ENCODE data around the gene RNF123.

The RNF123 gene

GRCh38 chr3:49725906-49726681 is 36.7 kb downstream of the RNF123 start:
- Histone ChIP-seq H3K9ac (ENCODE audit: low read depth, low read length) (no peak overlapping the region), H3K27me3 (ENCODE audit: control insufficient read depth, insufficient read depth, low read length) (no peaks in the 10 kb centered on the region), H3K4me2 (ENCODE audit: low read length) (no peak overlapping the region), H3K4me1 (ENCODE audit: control insufficient read depth, insufficient read depth, low read length) (peaks cover 19% of the 10 kb centered on the region), H3K4me3 (ENCODE audit: low read length) (no peak overlapping the region), H3K36me3 (ENCODE audit: insufficient read depth, low read length) (peaks cover 58% of the 10 kb centered on the region), H3K9me3 (replicated peaks; ENCODE audit: low read length) (no peaks in the 10 kb centered on the region)

GRCh38 chr3:49727154-49727923 is 38.0 kb downstream of the RNF123 start:
- Histone ChIP-seq H3K4me2 (ENCODE audit: low read length) (no peak overlapping the region), H3K9me3 (replicated peaks; ENCODE audit: low read length) (no peaks in the 10 kb centered on the region), H3K4me3 (ENCODE audit: low read length) (no peak overlapping the region), H3K27me3 (ENCODE audit: control insufficient read depth, insufficient read depth, low read length) (no peaks in the 10 kb centered on the region), H3K36me3 (ENCODE audit: insufficient read depth, low read length) (peaks cover 56% of the 10 kb centered on the region), H3K9ac (ENCODE audit: low read depth, low read length) (no peak overlapping the region), H3K4me1 (ENCODE audit: control insufficient read depth, insufficient read depth, low read length) (peaks cover 18% of the 10 kb centered on the region)

DNA sequence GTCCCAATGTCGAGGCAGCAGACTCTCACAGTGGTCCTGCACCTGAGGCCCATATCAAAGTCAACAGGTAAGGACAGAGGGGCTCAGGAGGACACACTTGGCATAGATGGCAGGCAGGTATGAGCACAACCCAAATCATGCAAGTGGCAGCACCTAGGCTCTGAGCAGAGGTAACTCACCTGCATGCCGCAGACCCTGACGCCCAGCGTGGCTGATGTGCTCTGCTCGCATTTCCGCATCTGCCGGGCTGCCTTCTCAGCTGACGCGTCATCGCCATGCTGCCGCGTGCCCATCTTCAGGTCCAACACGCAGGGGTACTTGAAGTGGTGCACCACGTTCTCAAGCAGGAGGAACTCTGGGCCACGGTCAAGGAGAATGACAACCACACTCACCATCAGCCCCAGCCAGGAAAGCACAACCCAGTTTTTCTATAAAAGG is 38.6 kb downstream of the RNF123 start:
- no peak overlapping the region for H3K4me3 ChIP-seq (ENCODE audit: low read length)
- H3K36me3 ChIP-seq (ENCODE audit: insufficient read depth, low read length): peaks cover 56% of the 10 kb centered on the region
- H3K9me3 ChIP-seq (replicated peaks; ENCODE audit: low read length): no peaks in the 10 kb centered on the region
- H3K9ac ChIP-seq (ENCODE audit: low read depth, low read length): no peak overlapping the region
- no peak overlapping the region for H3K4me2 ChIP-seq (ENCODE audit: low read length)
- no peaks in the 10 kb centered on the region for H3K27me3 ChIP-seq (ENCODE audit: control insufficient read depth, insufficient read depth, low read length)
- peaks cover 12% of the 10 kb centered on the region for H3K4me1 ChIP-seq (ENCODE audit: control insufficient read depth, insufficient read depth, low read length)

DNA sequence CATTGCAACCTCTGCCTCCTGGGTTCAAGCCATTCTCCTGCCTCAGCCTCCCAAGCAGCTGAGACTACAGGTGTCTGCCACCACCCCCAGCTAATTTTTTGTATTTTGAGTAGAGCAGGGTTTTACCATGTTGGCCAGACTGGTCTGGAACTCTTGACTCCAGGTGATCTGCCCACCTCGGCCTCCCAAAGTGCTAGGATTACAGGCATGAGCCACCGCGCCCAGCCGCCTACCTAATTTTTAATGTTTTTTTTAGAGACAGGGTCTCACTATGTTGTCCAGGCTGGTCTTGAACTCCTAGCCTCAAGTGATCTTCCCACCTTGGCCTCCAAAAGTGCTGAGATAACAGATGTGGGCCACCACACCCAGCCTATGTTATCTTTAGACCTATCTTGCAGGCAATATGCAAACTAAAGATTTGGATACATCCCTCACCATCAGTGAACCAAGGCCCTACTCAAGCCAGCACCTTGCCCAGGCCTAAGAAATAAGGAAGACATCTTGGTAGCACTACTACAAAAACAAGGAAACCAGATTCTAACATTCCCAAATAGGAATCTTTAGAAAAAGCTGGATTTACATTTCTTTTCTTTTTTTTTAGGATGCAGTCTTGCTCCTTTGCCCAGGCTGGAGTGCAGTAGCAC is 40.7 kb downstream of the RNF123 start:
- Histone ChIP-seq H3K36me3 (ENCODE audit: insufficient read depth, low read length) (peaks cover 59% of the 10 kb centered on the region), H3K27me3 (ENCODE audit: control insufficient read depth, insufficient read depth, low read length) (no peaks in the 10 kb centered on the region), H3K9me3 (replicated peaks; ENCODE audit: low read length) (no peaks in the 10 kb centered on the region), H3K4me3 (ENCODE audit: low read length) (no peak overlapping the region), H3K9ac (ENCODE audit: low read depth, low read length) (no peak overlapping the region), H3K4me2 (ENCODE audit: low read length) (no peak overlapping the region), H3K4me1 (ENCODE audit: control insufficient read depth, insufficient read depth, low read length) (no peaks in the 10 kb centered on the region)

DNA sequence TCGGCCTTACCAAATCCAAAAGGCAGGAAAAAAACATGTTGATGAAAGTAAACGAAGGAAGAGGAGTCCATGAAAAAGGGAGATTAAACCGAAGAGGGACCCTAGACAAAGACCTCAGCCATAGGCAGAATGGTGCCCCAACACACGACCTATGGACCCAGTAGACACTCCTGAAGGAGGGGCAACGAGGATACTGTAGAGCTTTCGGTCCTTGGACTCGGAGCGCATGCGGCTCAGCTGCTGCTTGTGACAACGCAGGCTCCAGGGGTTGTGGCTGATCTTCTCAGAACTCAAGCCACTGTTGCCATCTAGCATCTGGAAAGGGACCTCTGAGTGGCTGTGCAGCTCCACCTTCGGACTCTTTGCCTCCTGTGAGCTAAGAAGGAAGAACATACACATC is 43.2 kb downstream of the RNF123 start:
- Histone ChIP-seq H3K4me3 (ENCODE audit: low read length) (no peak overlapping the region), H3K4me1 (ENCODE audit: control insufficient read depth, insufficient read depth, low read length) (no peaks in the 10 kb centered on the region), H3K9ac (ENCODE audit: low read depth, low read length) (no peak overlapping the region), H3K36me3 (ENCODE audit: insufficient read depth, low read length) (peaks cover 53% of the 10 kb centered on the region), H3K27me3 (ENCODE audit: control insufficient read depth, insufficient read depth, low read length) (no peaks in the 10 kb centered on the region), H3K9me3 (replicated peaks; ENCODE audit: low read length) (no peaks in the 10 kb centered on the region), H3K4me2 (ENCODE audit: low read length) (no peak overlapping the region)

- H3K9me3 ChIP-seq (replicated peaks; ENCODE audit: low read length): no peaks in the 10 kb centered on the region
- peaks cover 54% of the 10 kb centered on the region for H3K36me3 ChIP-seq (ENCODE audit: insufficient read depth, low read length)
- no peak overlapping the region for H3K4me2 ChIP-seq (ENCODE audit: low read length)
- no peak overlapping the region for H3K4me3 ChIP-seq (ENCODE audit: low read length)
- H3K4me1 ChIP-seq (ENCODE audit: control insufficient read depth, insufficient read depth, low read length): no peaks in the 10 kb centered on the region
- H3K9ac ChIP-seq (ENCODE audit: low read depth, low read length): no peak overlapping the region
- H3K27me3 ChIP-seq (ENCODE audit: control insufficient read depth, insufficient read depth, low read length): no peaks in the 10 kb centered on the region
Observed at GRCh38 chr3:49733551-49733950, 44.2 kb downstream of the RNF123 start.

DNA sequence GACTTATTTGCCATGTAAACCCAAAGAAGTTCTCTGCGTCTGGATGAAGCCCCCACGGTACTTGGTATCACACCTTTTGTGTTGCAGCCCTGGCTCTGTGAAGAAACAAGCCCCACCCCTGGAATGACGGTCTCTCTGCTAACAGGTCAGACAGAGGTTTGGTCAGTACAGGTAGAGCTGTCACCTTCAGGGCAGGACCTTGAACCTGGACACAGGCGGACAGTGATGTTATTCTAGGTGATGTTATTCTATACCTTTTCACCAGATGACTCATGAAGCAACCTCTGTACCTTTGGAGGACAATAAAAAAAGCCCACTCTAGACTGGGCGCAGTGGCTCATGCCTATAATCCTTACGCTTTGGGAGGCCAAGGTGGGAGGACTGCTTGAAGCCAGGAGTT is 45.4 kb downstream of the RNF123 start:
- no peaks in the 10 kb centered on the region for H3K9me3 ChIP-seq (replicated peaks; ENCODE audit: low read length)
- H3K4me3 ChIP-seq (ENCODE audit: low read length): no peak overlapping the region
- no peak overlapping the region for H3K9ac ChIP-seq (ENCODE audit: low read depth, low read length)
- H3K36me3 ChIP-seq (ENCODE audit: insufficient read depth, low read length): peaks cover 57% of the 10 kb centered on the region
- H3K4me2 ChIP-seq (ENCODE audit: low read length): no peak overlapping the region
- H3K4me1 ChIP-seq (ENCODE audit: control insufficient read depth, insufficient read depth, low read length): no peaks in the 10 kb centered on the region
- H3K27me3 ChIP-seq (ENCODE audit: control insufficient read depth, insufficient read depth, low read length): no peaks in the 10 kb centered on the region

DNA sequence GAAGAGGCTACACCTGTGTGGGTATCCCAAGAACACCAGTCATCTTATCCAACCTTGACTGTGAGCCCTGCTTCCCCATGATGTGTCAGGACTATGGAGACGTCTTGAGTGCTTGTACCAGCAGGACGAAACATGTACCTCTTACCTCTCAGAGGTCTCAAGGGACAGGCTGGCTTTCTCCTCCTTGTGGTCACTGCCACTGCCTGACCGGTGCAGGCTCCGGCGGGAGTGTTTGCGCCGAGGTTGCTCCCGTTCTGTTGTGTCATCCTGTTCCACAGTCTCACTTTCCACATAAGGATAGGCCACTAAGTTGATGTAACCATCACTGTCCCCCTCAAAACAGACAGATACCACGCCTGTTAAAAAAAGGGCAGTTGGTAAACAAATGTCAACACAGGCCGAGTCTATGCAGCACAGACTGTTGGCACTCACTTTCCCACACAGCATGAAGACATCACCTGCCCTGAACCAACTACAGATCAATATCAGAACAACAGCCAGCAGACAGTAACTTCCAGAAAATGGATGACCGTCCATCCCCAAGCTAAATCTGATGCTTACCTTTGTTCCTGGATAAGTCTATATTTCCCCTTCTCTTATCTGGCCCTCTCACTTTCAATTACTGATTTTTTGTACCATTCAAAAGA is 48.8 kb downstream of the RNF123 start:
- no peak overlapping the region for H3K4me2 ChIP-seq (ENCODE audit: low read length)
- H3K9ac ChIP-seq (ENCODE audit: low read depth, low read length): no peak overlapping the region
- H3K4me1 ChIP-seq (ENCODE audit: control insufficient read depth, insufficient read depth, low read length): no peaks in the 10 kb centered on the region
- peaks cover 36% of the 10 kb centered on the region for H3K36me3 ChIP-seq (ENCODE audit: insufficient read depth, low read length)
- H3K27me3 ChIP-seq (ENCODE audit: control insufficient read depth, insufficient read depth, low read length): no peaks in the 10 kb centered on the region
- no peaks in the 10 kb centered on the region for H3K9me3 ChIP-seq (replicated peaks; ENCODE audit: low read length)
- H3K4me3 ChIP-seq (ENCODE audit: low read length): no peak overlapping the region

- Histone ChIP-seq H3K27me3 (ENCODE audit: control insufficient read depth, insufficient read depth, low read length) (no peaks in the 10 kb centered on the region), H3K9me3 (replicated peaks; ENCODE audit: low read length) (no peaks in the 10 kb centered on the region), H3K9ac (ENCODE audit: low read depth, low read length) (no peak overlapping the region), H3K4me3 (ENCODE audit: low read length) (no peak overlapping the region), H3K36me3 (ENCODE audit: insufficient read depth, low read length) (peaks cover 27% of the 10 kb centered on the region), H3K4me2 (ENCODE audit: low read length) (no peak overlapping the region), H3K4me1 (ENCODE audit: control insufficient read depth, insufficient read depth, low read length) (no peaks in the 10 kb centered on the region)
Observed at GRCh38 chr3:49740427-49740826, 51.1 kb downstream of the RNF123 start.

DNA sequence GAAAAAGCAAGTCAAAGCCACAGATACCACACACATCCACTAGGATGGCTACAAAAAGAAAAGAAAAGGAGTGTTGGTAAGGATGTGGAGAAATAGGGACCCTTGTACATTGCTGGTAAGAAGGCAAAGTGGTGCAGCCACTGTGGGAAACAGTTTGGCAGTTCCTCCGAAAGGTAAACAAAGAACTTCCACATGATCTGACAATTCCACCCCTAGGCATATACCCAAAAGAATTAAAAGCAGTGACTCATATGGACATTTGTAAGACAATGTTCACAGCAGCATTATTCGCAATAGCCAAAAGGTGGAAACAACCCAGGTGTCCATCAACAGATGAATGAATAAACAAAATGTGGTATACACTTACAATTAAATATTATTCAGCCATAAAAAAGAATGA is 56.6 kb downstream of the RNF123 start:
- no peak overlapping the region for H3K4me2 ChIP-seq (ENCODE audit: low read length)
- peaks cover 12% of the 10 kb centered on the region for H3K36me3 ChIP-seq (ENCODE audit: insufficient read depth, low read length)
- no peaks in the 10 kb centered on the region for H3K27me3 ChIP-seq (ENCODE audit: control insufficient read depth, insufficient read depth, low read length)
- H3K4me1 ChIP-seq (ENCODE audit: control insufficient read depth, insufficient read depth, low read length): peaks cover 14% of the 10 kb centered on the region
- no peak overlapping the region for H3K4me3 ChIP-seq (ENCODE audit: low read length)
- no peaks in the 10 kb centered on the region for H3K9me3 ChIP-seq (replicated peaks; ENCODE audit: low read length)
- no peak overlapping the region for H3K9ac ChIP-seq (ENCODE audit: low read depth, low read length)

DNA sequence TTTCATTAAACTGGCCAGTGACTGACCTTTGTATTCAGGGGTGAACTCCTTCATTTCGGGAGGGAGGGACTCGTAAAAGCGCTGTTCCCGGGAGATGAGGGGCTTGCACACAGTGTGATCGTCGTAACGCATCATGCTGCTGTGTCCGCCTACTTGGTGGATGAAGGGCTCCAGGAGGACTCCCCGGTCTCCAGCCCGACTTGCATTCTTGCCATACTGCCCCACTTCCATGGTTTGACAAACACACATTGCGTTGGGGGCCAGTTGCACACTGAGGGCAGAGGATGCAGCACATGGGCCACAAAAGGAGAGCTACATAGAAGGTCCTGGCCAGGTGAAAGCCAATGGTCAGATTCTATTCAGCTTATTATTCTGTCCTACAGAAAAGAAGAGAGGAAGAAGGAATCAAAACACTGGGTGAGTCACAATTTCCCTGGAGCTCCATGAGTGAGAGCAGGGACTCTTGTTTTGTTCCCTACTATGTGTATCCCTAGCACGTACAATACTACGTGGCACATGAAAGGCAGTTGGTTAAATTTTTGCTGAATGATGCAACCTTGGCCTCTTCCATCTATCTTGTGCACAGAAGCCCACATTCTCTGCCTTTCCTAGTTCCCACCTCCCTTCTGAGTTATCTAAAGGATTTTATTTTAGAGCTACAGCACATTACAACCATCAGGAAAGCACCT is 58.6 kb downstream of the RNF123 start:
- Histone ChIP-seq H3K36me3 (ENCODE audit: insufficient read depth, low read length) (peaks cover 12% of the 10 kb centered on the region), H3K4me2 (ENCODE audit: low read length) (no peak overlapping the region), H3K27me3 (ENCODE audit: control insufficient read depth, insufficient read depth, low read length) (no peaks in the 10 kb centered on the region), H3K9ac (ENCODE audit: low read depth, low read length) (no peak overlapping the region), H3K4me1 (ENCODE audit: control insufficient read depth, insufficient read depth, low read length) (peaks cover 14% of the 10 kb centered on the region), H3K4me3 (ENCODE audit: low read length) (no peak overlapping the region), H3K9me3 (replicated peaks; ENCODE audit: low read length) (no peaks in the 10 kb centered on the region)

All from skeletal muscle satellite cell (primary cell).